HCT116 (cell line): ENCODE results near the gene EIPR1.

ENCODE experiments used
- ATF3 ChIP-seq: IDR thresholded peaks from 2 replicates; pipeline ENCODE4 v1.6.1; 2012
- CTCF ChIP-seq, 3 experiments: fragments of 200-600 bp in 1 of 3; sonication (generic) in 1 of 3; IDR thresholded peaks in 2 of 3; conservative IDR thresholded peaks in 1 of 3; 2 replicates each; pipeline ENCODE4 v1.5.1; 2012 to 2017; ENCODE audit warnings: low read depth in 2 of 3, low read length in 2 of 3, antibody characterized with exemption in 1 of 3, borderline replicate concordance in 1 of 3, control low read depth in 1 of 3, mild to moderate bottlenecking in 1 of 3, mixed read lengths in 1 of 3, mixed run types in 1 of 3, moderate library complexity in 1 of 3; ENCODE audit not compliant: insufficient read depth in 1 of 3
- EZH2 ChIP-seq: fragments of 200-600 bp; sonication (generic); IDR thresholded peaks from 2 replicates; pipeline ENCODE4 v1.6.1; 2017; ENCODE audit warnings: antibody characterized with exemption, mixed run types
- EZH2phosphoT487 ChIP-seq: fragments of 200-600 bp; IDR thresholded peaks from 2 replicates; pipeline ENCODE4 v1.6.1; 2018; ENCODE audit warnings: antibody characterized with exemption, borderline replicate concordance
- FOSL1 ChIP-seq: IDR thresholded peaks from 2 replicates; pipeline ENCODE4 v1.6.1; 2012; ENCODE audit warnings: low read depth
- MAX ChIP-seq: IDR thresholded peaks from 2 replicates; pipeline ENCODE4 v1.6.1; 2012
- POLR2A ChIP-seq: IDR thresholded peaks from 2 replicates; pipeline ENCODE4 v1.7.0; 2011; ENCODE audit warnings: borderline replicate concordance; ENCODE audit not compliant: insufficient read depth, insufficient read length; ENCODE audit errors: extremely low read depth
- POLR2AphosphoS5 ChIP-seq: IDR thresholded peaks from 2 replicates; pipeline ENCODE4 v1.6.1; 2011; ENCODE audit warnings: mild to moderate bottlenecking, low read depth, low read length, moderate library complexity
- REST ChIP-seq: IDR thresholded peaks from 2 replicates; pipeline ENCODE4 v1.6.1; 2012; ENCODE audit warnings: low read depth
- SRF ChIP-seq: IDR thresholded peaks from 2 replicates; pipeline ENCODE4 v1.6.1; 2012; ENCODE audit warnings: low read depth
- ZNF274 ChIP-seq: fragments of 200-500 bp; sonication (Bioruptor generic); IDR thresholded peaks from 2 replicates; pipeline ENCODE4 v1.6.1; 2014; ENCODE audit warnings: mild to moderate bottlenecking, low read depth, low read length, inconsistent platforms

- TF ChIP-seq ATF3 (no peak), EZH2 (no peak), CTCF (IDR thresholded peaks at IDR 0.05 in 2 of 3, conservative IDR thresholded peaks at IDR 0.05 in 1 of 3; ENCODE audit: borderline replicate concordance in 1 of 3, insufficient read depth in 1 of 3, low read depth in 2 of 3, low read length in 2 of 3) (no peak), POLR2AphosphoS5 (no peak), REST (no peak), EZH2phosphoT487 (no peak), MAX (no peak), ZNF274 (no peak), POLR2A (no peak), SRF (no peak), FOSL1 (no peak)
Measured at GRCh38 chr2:3319745-3320566, 57.7 kb downstream of the EIPR1 start.
